ENCODE data around the gene TMEM72.

DNA sequence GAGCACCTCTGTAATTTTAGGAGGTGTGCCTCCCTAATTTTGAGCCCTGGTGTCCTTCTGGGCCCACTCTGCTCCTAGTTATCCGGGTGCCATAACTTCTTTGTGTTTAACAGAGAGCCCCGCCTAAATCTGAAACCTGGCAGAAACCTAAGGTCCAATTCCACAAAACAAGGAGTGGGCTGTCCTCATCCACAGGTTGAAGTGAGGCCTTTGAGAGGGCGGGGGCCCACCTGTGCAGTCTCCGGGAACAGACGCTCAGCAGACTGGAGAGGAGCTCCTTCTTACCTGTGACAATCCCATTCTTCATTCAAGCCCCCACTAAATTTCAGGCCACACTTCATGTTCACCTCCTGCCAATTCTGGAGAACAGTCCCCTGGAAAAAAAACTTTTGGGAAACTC, 10.9 kb downstream of the TMEM72 start:
- no peak for TF ChIP-seq POLR2AphosphoS5 (IDR thresholded peaks at IDR 0.05; ENCODE audit: low read depth, low read length)
- TF ChIP-seq TAF1 (IDR thresholded peaks at IDR 0.05; ENCODE audit: borderline replicate concordance, low read depth, low read length), result no peak
- no peak for TF ChIP-seq POLR2A (IDR thresholded peaks at IDR 0.05; ENCODE audit: low read depth, low read length)

All from GM12892 (cell line).